ENCODE data around the gene HNRNPM.

The HNRNPM gene

GRCh38 chr19:8518536-8518935, 73.8 kb downstream of the HNRNPM start:
- intact Hi-C loops (cut with DNase I): no loop called here
- DNase-seq: no peak

- DNase-seq: no peak
- intact Hi-C loops (cut with DNase I): no loop called here
Observed at GRCh38 chr19:8519388-8519787, 74.6 kb downstream of the HNRNPM start.

GRCh38 chr19:8525401-8525684, 80.6 kb downstream of the HNRNPM start:
- no peak for DNase-seq
- intact Hi-C loops (cut with DNase I): no loop called here

GRCh38 chr19:8526345-8527091, 81.7 kb downstream of the HNRNPM start:
- DNase-seq: peak; percentile 76 to 96 (median 89)
- intact Hi-C loops (cut with DNase I): no loop called here

- intact Hi-C loops (cut with DNase I): no loop called here
- no peak for DNase-seq
Observed at GRCh38 chr19:8528500-8528899, 83.7 kb downstream of the HNRNPM start.

GRCh38 chr19:8529369-8530006, 84.7 kb downstream of the HNRNPM start:
- DNase-seq: no peak
- intact Hi-C loops (cut with DNase I): no loop called here

- no peak for DNase-seq
- intact Hi-C loops (cut with DNase I): no loop called here
Observed at GRCh38 chr19:8530061-8530679, 85.4 kb downstream of the HNRNPM start.

GRCh38 chr19:8531470-8531869, 86.7 kb downstream of the HNRNPM start:
- intact Hi-C loops (cut with DNase I): no loop called here
- DNase-seq: no peak

GRCh38 chr19:8532225-8532624, 87.5 kb downstream of the HNRNPM start:
- intact Hi-C loops (cut with DNase I): no loop called here
- DNase-seq: no peak

GRCh38 chr19:8536282-8536681, 91.5 kb downstream of the HNRNPM start:
- intact Hi-C loops (cut with DNase I): no loop called here
- no peak for DNase-seq

- intact Hi-C loops (cut with DNase I): no loop called here
Observed at GRCh38 chr19:8537099-8537498, 92.3 kb downstream of the HNRNPM start.

More at GRCh38 chr19:8537099-8537498, 92.3 kb downstream of the HNRNPM start:
- no peak for DNase-seq

All from head of caudate nucleus (tissue), 42 donors.